Chondrocyte (in vitro differentiated cells): ENCODE results near the gene WHAMM. TPM values are rescaled to one million over a fixed set of nuclear protein-coding genes. Genes with fewer than 3 reads are reported as not detected.
A peak's percentile ranks its signal among the peaks of the same experiment; 100 is the strongest.

ENCODE experiments used
- DNase-seq: peaks from one replicate; pipeline ENCODE4 v3.0.0; 2021; ENCODE audit warnings: mixed read lengths, low spot score
- H3K27ac Mint-ChIP-seq: one replicate; pipeline ENCODE4 v1.8.0; 2021; ENCODE audit warnings: mild to moderate bottlenecking, moderate library complexity, mixed read lengths; ENCODE audit not compliant: unreplicated experiment
- H3K27me3 Mint-ChIP-seq: 2 replicates; pipeline ENCODE4 v1.8.0; 2021; ENCODE audit warnings: low read depth, mixed read lengths
- H3K36me3 Mint-ChIP-seq: 2 replicates; pipeline ENCODE4 v1.8.0; 2021; ENCODE audit warnings: low read depth, mixed read lengths
- H3K4me1 Mint-ChIP-seq: 2 replicates; pipeline ENCODE4 v1.8.0; 2021; ENCODE audit warnings: low read depth, mild to moderate bottlenecking, mixed read lengths
- H3K4me3 Mint-ChIP-seq: one replicate; pipeline ENCODE4 v1.8.0; 2021; ENCODE audit warnings: mild to moderate bottlenecking, moderate library complexity, mixed read lengths; ENCODE audit not compliant: unreplicated experiment
- H3K9me3 Mint-ChIP-seq: 2 replicates; pipeline ENCODE4 v1.8.0; 2021; ENCODE audit warnings: low read depth, mixed read lengths
- CTCF ChIP-seq: fragments of 200-600 bp; sonication (generic); IDR thresholded peaks from 2 replicates; pipeline ENCODE4 v1.5.0; 2021; ENCODE audit warnings: antibody characterized with exemption, mild to moderate bottlenecking, moderate library complexity
- total RNA-seq: library from RNA; stranded (reverse); gene quantifications from 3 replicates; pipeline ENCODE4 v1.2.1, GENCODE V29; 2021

WHAMM gene
- total RNA-seq, 1 donor from 2014 or later: 10.0 TPM

DNA sequence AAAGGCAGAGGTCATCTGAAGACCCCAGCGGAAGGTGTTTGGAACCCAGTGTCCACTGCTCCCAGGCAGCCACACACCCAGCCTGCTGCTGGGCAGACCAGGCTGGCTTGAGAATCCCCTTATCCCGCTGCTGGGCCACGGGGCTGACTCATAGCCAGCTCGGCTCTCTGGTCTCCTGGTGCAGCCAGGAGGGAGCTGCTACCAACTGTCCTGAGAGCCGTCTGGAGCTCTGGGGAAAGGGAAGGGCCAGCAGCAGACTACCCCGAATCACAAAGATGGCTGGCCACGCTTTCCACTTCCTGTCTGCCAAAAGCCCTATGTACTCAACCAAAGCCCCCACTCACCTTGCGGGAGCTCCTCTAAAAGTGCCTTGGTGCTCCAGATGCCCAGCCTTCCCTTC is 38.3 kb downstream of the WHAMM start:
- Mint-ChIP-seq H3K36me3 (no peaks in the 10 kb centered on the region), H3K27ac (no peak overlapping the region), H3K27me3 (no peaks in the 10 kb centered on the region), H3K4me1 (peaks cover 2% of the 10 kb centered on the region), H3K4me3 (no peak overlapping the region), H3K9me3 (no peaks in the 10 kb centered on the region)
- no peak for TF ChIP-seq CTCF
- no peak for DNase-seq

DNA sequence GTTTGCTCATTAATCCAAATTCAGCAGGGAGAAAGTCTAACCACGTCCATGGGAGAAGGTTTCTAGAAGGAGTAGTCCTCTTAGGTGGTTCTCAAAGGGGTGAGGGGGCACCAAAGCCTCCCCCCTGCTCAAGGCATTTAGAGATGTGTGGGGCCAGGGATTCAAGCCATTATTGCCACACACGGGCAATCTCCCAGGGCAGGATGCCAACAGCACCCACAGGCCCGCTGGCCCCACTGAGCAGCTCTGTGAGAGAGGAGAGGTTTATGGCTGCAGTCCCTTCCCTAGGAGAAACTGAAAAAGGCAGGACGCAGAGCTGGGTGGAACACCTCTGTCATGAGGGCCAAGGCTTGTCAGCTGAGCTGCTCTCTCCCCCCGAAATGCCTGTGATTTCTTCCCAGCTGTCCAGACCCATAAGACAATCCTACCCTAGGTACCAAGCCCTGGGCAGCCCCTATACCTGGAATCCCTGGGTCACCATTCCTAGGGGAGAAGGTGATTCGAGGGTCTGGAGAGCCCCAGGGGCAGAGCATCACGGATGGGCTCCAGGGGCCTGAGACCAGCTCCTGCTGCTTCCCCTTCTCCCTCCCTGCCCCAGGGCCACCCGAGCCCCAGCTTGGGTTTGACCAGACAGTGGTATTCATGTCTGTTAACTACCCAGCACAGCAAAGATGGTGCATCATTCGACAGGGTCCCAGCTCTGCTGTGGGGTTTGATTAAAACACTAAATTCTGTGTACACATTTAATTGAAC is 39.0 kb downstream of the WHAMM start:
- Mint-ChIP-seq H3K27ac (no peak overlapping the region), H3K27me3 (no peaks in the 10 kb centered on the region), H3K4me1 (peaks cover 2% of the 10 kb centered on the region), H3K9me3 (no peaks in the 10 kb centered on the region), H3K4me3 (no peak overlapping the region), H3K36me3 (no peaks in the 10 kb centered on the region)
- no peak for TF ChIP-seq CTCF
- DNase-seq: no peak

GRCh38 chr15:82849556-82850512 is 40.4 kb downstream of the WHAMM start:
- Mint-ChIP-seq H3K4me3 (no peak overlapping the region), H3K36me3 (no peaks in the 10 kb centered on the region)
- DNase-seq: no peak

DNA sequence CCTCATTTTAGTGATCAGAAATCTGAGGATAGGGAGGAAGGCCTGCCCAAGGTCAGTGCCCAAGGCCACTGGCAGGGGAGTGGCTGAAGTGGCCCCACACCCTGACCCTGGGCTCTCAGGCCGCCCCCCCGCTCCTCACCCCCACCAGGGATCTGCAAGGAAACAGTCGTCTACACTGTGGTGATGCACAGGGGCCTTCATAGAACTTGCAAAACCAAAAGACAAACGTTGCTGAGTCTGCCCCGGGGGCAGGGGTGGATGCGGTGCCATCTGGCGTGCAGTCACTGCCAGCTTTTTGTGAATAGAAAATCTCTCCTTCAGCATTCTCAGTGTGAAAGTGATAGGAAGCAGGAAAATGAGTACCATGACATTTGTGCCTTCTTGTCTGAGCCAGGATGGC is 41.3 kb downstream of the WHAMM start:
- DNase-seq: no peak
- Mint-ChIP-seq H3K4me3 (no peak overlapping the region), H3K27me3 (no peaks in the 10 kb centered on the region), H3K27ac (no peak overlapping the region), H3K4me1 (no peaks in the 10 kb centered on the region), H3K36me3 (no peaks in the 10 kb centered on the region), H3K9me3 (no peaks in the 10 kb centered on the region)
- no peak for TF ChIP-seq CTCF

More at GRCh38 chr15:82849556-82850512, 40.4 kb downstream of the WHAMM start:
- H3K27ac Mint-ChIP-seq: no peak overlapping the region
- H3K4me1 Mint-ChIP-seq: no peaks in the 10 kb centered on the region
- H3K9me3 Mint-ChIP-seq: no peaks in the 10 kb centered on the region
- peak; percentile 72 for TF ChIP-seq CTCF
- no peaks in the 10 kb centered on the region for H3K27me3 Mint-ChIP-seq

- H3K27ac Mint-ChIP-seq: no peak overlapping the region
- no peaks in the 10 kb centered on the region for H3K27me3 Mint-ChIP-seq
- H3K36me3 Mint-ChIP-seq: no peaks in the 10 kb centered on the region
- no peaks in the 10 kb centered on the region for H3K9me3 Mint-ChIP-seq
- no peak overlapping the region for H3K4me3 Mint-ChIP-seq
- TF ChIP-seq CTCF: no peak
- no peaks in the 10 kb centered on the region for H3K4me1 Mint-ChIP-seq
- no peak for DNase-seq
These were observed 42.0 kb downstream of the WHAMM start for GRCh38 chr15:82851306-82851850.
